ENCODE measurements around the gene HOXB9. TPM values are rescaled to one million over a fixed set of nuclear protein-coding genes. Genes with fewer than 3 reads are reported as not detected.

The HOXB9 gene
- polyA plus RNA-seq, 3 donors from 2014 or later = not detected

GRCh38 chr17:48597778-48598631 is 28.2 kb downstream of the HOXB9 start:
- peak; percentile 43 to 53 (median 45) for DNase-seq
- H3K4me1 Mint-ChIP-seq = peaks cover 41 to 55% of the 10 kb centered on the region in 2 donors

GRCh38 chr17:48597528-48597777 is 28.7 kb downstream of the HOXB9 start:
- peak overlapping the region in 2 of 6 donors; percentile 35 to 41 for H3K27ac Mint-ChIP-seq
- H3K4me3 Mint-ChIP-seq = peak overlapping the region; percentile 82 to 91 (median 86)
- DNase-seq = no peak
- H3K36me3 Mint-ChIP-seq = peaks cover 0 to 3% (median 3%) of the 10 kb centered on the region in 3 donors
- peaks cover 45 to 59% of the 10 kb centered on the region in 2 donors for H3K4me1 Mint-ChIP-seq
- H3K9me3 Mint-ChIP-seq = no peaks in the 10 kb centered on the region
- peaks cover 42 to 70% (median 58%) of the 10 kb centered on the region in 3 donors for H3K27me3 Mint-ChIP-seq (ENCODE audit: low read depth in 3 of 3)

More at GRCh38 chr17:48597778-48598631, 28.2 kb downstream of the HOXB9 start:
- H3K9me3 Mint-ChIP-seq = no peaks in the 10 kb centered on the region
- H3K36me3 Mint-ChIP-seq = peaks cover 0 to 3% (median 3%) of the 10 kb centered on the region in 3 donors
- H3K27ac Mint-ChIP-seq = peak overlapping the region in 3 of 6 donors; percentile 35 to 78 (median 41)
- H3K4me3 Mint-ChIP-seq = peak overlapping the region; percentile 82 to 91 (median 86)
- peaks cover 45 to 70% (median 57%) of the 10 kb centered on the region in 3 donors for H3K27me3 Mint-ChIP-seq (ENCODE audit: low read depth in 3 of 3)

DNA sequence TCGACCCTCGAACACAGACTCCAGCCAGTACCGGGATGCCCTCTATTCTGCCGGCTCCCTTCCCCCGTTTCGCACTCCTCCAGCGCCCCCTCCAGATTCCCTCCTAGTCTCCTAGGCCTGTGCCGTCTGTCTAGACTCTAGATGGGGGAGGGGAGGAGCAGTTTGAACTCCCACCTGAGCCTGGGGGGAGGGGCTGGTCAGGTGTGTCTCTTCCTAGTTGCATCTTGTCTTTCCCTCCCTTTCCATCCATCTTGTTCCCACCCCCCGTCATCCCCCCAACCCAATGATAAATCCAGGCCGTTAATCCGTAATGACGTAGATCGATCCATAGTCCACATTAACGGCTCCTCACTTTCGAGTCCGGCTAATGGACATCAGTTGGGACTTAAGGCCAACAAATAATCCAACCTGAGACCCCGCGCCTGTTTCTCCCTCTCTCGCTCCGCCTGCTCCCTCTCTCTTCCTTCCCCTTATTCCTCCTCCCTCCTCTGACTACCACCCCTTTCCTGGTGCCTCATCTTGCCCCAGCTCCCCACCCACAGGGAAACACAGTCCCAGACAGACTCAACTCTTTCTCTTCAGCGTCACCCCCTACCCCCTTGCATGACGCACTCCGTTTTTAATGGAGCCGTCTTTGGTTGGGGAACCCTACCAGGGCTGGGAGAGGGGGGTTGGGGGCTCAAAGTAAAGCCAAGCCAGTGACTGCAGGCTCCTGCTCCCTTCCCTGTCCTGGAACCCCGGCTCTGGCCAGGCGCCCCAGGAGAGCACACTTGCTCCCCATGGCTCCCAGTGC is 29.2 kb downstream of the HOXB9 start:
- Mint-ChIP-seq H3K27ac (peak overlapping the region in 1 of 6 donors; percentile 35), H3K36me3 (peaks cover 0 to 3% (median 3%) of the 10 kb centered on the region in 3 donors), H3K9me3 (no peaks in the 10 kb centered on the region), H3K4me3 (peak overlapping the region; percentile 82 to 91 (median 86)), H3K27me3 (ENCODE audit: low read depth in 3 of 3) (peaks cover 46 to 67% (median 55%) of the 10 kb centered on the region in 3 donors), H3K4me1 (peaks cover 43 to 57% of the 10 kb centered on the region in 2 donors)
- DNase-seq = no peak

DNA sequence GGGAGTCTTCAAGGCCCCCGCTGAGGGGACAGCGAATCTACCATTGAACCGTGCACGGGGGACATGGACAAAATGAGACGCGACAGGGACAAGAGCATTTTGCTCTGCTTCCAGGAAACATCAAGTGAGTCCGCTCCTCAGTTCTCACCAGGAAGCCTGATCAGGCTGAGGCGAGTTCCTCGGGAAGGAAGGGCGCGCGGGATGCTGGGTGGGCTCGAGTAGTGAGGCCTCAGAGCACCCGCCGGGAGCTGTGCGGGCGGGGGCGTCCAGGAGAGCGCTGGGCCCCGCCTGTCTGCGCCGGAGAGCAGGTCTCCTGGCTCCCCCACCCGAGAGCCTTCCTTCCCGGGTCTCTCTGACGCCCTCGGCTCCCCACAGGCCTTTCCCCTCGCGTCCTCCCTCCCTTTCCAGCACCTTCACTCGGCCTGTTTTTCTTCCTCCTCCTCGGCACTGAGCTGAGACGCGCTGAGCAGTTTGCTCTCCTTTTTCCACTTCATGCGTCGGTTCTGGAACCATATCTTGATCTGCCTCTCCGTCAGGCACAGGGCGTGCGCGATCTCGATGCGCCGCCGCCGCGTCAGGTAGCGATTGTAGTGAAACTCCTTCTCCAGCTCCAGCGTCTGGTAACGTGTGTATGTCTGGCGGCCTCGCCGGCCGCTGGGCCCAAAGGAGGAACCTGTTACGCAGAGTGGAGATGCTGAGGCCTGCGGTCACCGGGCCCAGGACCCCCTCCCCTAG is 30.0 kb downstream of the HOXB9 start:
- DNase-seq = no peak
- Mint-ChIP-seq H3K36me3 (peaks cover 0 to 3% (median 3%) of the 10 kb centered on the region in 3 donors), H3K27me3 (ENCODE audit: low read depth in 3 of 3) (peaks cover 50 to 69% (median 54%) of the 10 kb centered on the region in 3 donors), H3K27ac (peak overlapping the region in 1 of 6 donors; percentile 22), H3K4me1 (peaks cover 42 to 59% of the 10 kb centered on the region in 2 donors), H3K4me3 (peak overlapping the region; percentile 63 to 91 (median 82)), H3K9me3 (no peaks in the 10 kb centered on the region)

DNA sequence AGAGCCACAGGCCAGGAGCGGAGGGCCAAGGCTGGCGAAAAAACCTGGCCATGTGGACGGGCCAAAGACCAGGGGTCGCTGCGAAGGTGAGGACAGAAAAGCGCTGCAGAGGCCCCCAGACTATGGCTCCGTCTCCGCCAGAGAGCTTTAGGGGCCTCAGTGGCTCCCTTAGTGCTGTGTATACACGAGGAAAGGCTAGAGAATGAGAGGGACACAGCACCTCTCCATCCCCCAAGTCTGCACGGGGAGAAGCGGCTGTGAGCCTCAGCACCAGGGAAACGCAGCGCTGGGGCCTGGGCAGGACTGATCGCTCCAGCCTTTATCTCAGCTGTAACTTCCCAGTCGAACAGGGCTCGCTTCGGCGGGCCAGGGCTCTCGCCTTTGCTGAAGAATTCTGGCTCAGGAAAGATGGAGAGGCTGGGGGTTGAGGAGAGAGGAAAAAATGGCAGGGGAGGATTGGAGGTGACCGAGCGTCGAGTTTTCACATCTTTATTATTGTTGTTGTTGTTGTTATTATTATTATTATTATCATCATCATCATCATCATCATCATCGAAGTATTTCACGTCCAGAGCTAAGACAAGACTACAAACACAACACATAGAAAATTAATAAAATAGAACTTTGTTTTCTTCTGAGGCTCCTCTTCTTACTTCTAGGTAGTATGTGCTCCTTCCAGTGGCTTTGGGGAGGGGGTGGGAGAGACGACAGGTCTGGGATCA is 30.7 kb downstream of the HOXB9 start:
- H3K4me1 Mint-ChIP-seq = peaks cover 42 to 61% of the 10 kb centered on the region in 2 donors
- H3K36me3 Mint-ChIP-seq = peaks cover 0 to 3% (median 3%) of the 10 kb centered on the region in 3 donors
- H3K27ac Mint-ChIP-seq = no peak overlapping the region
- no peak for DNase-seq
- peaks cover 48 to 64% (median 51%) of the 10 kb centered on the region in 3 donors for H3K27me3 Mint-ChIP-seq (ENCODE audit: low read depth in 3 of 3)
- peak overlapping the region in 3 of 5 donors; percentile 7 to 47 (median 42) for H3K4me3 Mint-ChIP-seq
- H3K9me3 Mint-ChIP-seq = no peaks in the 10 kb centered on the region

DNA sequence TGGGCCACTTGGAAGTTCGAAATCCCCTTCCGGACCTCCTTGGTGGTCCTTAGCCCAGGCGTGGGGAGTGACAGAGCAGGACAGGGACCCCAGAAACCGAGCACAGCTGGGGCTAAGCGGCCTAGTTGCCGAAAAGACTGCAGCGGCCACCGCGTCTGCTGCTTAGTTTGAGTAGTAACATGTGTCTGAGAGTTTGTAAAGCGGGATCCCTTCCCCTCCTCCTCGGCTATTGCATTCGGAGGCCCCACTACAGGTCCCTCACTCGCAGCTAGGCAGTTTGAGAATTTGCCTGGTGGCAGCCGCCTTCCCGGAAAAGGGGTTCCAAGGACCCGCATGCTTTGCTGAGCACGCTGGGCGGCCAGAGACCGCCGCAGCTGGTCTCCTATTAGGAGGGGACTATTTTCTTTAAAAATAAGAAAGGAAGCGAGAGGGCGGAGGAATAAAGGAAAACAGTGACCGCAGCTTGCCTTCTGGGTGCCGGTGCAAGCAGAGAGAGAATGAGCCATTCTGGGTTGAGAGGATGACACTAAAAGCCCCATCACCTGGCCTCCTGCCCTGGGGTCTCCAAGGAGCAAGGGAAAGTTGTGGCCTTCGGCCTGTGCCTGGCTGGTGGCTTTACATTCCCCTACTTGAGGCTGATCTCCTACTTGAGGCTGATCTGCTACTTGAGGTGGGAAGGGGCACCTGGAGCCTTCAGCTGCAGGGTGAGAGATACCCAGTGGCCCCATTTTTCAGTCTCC is 31.4 kb downstream of the HOXB9 start:
- peaks cover 42 to 61% of the 10 kb centered on the region in 2 donors for H3K4me1 Mint-ChIP-seq
- no peaks in the 10 kb centered on the region for H3K9me3 Mint-ChIP-seq
- H3K36me3 Mint-ChIP-seq = peaks cover 0 to 3% (median 3%) of the 10 kb centered on the region in 3 donors
- no peak overlapping the region for H3K27ac Mint-ChIP-seq
- no peak for DNase-seq
- peak overlapping the region in 1 of 5 donors; percentile 42 for H3K4me3 Mint-ChIP-seq
- H3K27me3 Mint-ChIP-seq (ENCODE audit: low read depth in 3 of 3) = peaks cover 43 to 67% (median 44%) of the 10 kb centered on the region in 3 donors

DNA sequence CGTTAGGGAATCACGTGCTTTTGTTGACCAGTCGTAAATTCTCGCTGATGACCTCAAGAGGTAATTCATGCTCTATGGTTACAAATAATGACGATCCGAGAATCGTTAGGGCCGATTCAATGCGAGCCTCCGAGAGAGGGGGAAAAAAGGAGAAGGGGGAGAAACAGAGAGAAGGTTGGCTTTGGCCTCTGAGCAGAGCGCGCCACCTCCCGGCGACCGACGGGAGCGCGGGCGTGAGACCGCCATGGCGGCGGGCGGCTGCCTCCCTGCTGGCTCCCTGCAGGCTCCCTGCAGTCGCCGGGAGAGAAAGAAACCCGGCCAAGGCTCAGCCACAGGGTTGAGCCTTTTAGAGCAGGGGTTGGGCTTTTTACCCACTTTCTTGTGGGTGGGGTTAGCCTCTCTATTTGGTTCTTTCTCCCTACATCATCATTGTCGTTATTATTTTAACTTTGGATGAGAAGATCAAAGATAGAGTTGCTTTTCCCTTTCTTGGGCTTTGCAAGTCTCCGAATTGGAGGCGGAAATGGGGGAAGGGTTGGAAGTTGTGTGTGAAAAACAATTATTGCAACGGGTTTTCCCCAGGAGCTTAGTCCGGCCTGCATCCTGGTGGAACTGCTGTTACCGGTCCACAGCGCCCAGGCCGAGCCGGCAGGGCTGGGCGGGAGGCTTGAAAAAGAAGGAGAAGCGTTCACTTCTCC is 32.2 kb downstream of the HOXB9 start:
- Mint-ChIP-seq H3K27ac (no peak overlapping the region), H3K4me1 (peaks cover 42 to 59% of the 10 kb centered on the region in 2 donors), H3K4me3 (peak overlapping the region; percentile 78 to 88 (median 83)), H3K36me3 (peaks cover 0 to 3% (median 3%) of the 10 kb centered on the region in 3 donors), H3K27me3 (ENCODE audit: low read depth in 3 of 3) (peaks cover 38 to 65% (median 43%) of the 10 kb centered on the region in 3 donors), H3K9me3 (no peaks in the 10 kb centered on the region)
- peak; percentile 74 to 80 (median 78) for DNase-seq

- H3K9me3 Mint-ChIP-seq = no peaks in the 10 kb centered on the region
- H3K27ac Mint-ChIP-seq = peak within 1 kb of the TSS in 1 of 6 donors; percentile 20
- peaks cover 37 to 59% (median 43%) of the 10 kb centered on the region in 3 donors for H3K27me3 Mint-ChIP-seq (ENCODE audit: low read depth in 3 of 3)
- peaks cover 0 to 3% (median 3%) of the 10 kb centered on the region in 3 donors for H3K36me3 Mint-ChIP-seq
- DNase-seq = no peak
- H3K4me3 Mint-ChIP-seq = peak within 1 kb of the TSS; percentile 78 to 88 (median 83)
- H3K4me1 Mint-ChIP-seq = peaks cover 35 to 52% of the 10 kb centered on the region in 2 donors
Observed at GRCh38 chr17:48593126-48593829, 32.9 kb downstream of the HOXB9 start, which contains the start of gene HOXB5. HOXB5 (minus strand) TSS chr17:48593779; CDS start chr17:48593682, 97 bp downstream.

DNA sequence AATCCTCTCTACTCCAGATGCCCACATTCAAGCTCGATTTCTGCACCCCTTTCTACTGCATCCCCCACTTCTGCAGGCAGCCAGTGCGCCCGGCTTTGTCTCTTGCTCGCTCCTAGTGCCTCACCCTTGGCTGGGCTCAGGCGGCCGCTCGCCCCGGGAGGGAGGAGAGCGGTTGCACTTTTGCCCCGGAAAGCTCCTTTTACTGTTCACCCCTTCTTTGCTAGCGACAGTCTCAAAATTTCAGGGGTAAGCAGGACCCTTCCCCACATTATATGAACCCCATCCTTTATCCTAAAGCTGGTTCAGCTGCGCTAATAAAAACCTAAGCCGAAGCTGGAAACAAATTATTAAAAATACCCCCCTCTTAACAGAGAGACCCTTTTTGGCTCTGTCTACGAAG is 33.6 kb downstream of the HOXB9 start:
- H3K27ac Mint-ChIP-seq = no peak overlapping the region
- peak overlapping the region; percentile 78 to 88 (median 83) for H3K4me3 Mint-ChIP-seq
- peaks cover 32 to 54% (median 41%) of the 10 kb centered on the region in 3 donors for H3K27me3 Mint-ChIP-seq (ENCODE audit: low read depth in 3 of 3)
- H3K4me1 Mint-ChIP-seq = peaks cover 29 to 45% of the 10 kb centered on the region in 2 donors
- no peaks in the 10 kb centered on the region for H3K9me3 Mint-ChIP-seq
- peaks cover 0 to 3% (median 3%) of the 10 kb centered on the region in 3 donors for H3K36me3 Mint-ChIP-seq
- DNase-seq = no peak

DNA sequence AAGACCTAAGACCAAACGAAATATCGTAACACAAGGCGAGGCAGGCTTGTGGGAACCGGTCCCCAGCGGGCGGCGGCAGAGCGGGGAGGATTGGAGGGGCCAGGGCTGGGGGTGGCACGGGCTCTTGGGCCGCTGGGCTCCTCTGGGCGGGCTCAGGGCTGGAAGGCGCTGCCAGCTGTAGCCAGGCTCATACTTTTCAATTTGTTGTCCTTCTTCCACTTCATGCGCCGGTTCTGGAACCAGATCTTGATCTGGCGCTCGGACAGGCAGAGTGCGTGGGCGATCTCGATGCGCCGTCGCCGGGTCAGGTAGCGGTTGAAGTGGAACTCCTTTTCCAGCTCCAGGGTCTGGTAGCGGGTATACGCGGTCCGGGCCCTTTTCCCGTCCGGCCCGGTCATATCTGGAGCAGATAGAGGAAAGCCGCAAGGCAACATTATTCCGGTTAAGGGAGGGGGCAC is 34.1 kb downstream of the HOXB9 start:
- Mint-ChIP-seq H3K4me3 (peak overlapping the region in 2 of 5 donors; percentile 38 to 83), H3K36me3 (peaks cover 0 to 3% (median 3%) of the 10 kb centered on the region in 3 donors), H3K9me3 (no peaks in the 10 kb centered on the region), H3K27ac (no peak overlapping the region), H3K4me1 (peaks cover 24 to 40% of the 10 kb centered on the region in 2 donors), H3K27me3 (ENCODE audit: low read depth in 3 of 3) (peaks cover 29 to 49% (median 42%) of the 10 kb centered on the region in 3 donors)
- DNase-seq = no peak

Data from immature natural killer cell (primary cell).